Activated naive CD8-positive, alpha-beta T cell treated with anti-CD3 and anti-CD28 coated beads, Interleukin-2, amount 50 U/mL, for 16 hours (primary cell): Measurements from ENCODE around the gene ZNF670.
"Not testable (repeated sequence)": the region's sequence is repeated elsewhere in the genome, so short reads cannot be mapped to it uniquely, and the experiment has no call there.

Source experiments
- DNase-seq: peaks from one replicate; pipeline ENCODE4 v3.0.0-alpha.2; 2020; ENCODE audit warnings: low read depth, low spot score

The ZNF670 gene

DNA sequence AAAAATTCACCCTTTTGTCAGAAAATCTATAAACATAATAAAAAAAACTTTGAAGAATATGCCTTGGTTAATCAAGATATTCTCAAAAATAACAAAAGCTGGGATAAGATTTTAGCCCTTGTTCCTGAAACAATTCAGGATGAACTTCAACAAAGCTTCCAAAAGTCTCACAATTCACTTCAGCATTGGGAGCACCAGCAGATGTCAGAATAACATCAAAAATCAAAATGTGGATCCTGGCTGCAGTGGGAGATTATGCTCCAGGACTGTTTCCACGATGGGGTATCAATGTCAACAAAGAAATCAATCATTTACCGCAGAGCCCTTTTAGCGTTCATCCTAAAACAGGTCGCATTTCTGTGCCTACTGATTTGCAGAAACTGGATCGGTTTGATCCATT, 35.2 kb downstream of the ZNF670 start:
- no peak for DNase-seq

DNA sequence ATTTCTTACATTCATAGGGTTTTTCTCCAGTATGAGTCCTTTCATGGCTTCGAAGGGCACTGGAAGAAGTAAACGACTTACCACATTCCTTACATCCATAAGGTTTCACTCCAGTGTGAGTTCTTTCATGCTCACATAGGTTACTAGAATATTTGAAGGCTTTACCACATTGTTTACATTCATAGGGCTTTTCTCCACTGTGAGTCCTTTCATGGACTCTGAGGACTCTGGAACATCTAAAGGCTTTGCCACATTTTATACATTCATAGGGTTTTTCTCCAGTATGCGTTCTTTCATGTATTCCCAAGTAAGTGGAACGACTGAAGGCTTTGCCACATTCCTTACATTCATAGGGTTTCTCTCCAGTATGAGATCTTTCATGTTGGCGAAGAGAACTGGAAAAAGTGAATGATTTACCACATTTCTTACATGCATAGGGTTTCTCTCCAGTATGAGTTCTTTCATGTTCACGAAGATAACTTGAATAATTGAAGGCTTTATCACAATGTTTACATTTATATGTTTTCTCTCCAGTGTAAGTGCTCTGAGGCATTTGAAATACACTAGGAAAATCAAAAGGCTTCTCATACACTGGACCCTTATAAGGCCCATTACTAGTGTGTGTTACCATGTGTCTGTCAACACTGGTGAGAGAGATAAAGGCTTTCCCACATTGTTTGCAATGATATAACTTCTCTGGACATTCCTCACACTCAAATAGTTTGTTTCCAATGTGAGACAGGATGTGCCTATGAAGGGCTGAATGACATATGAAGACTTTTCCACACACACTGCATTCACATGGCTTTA, 40.9 kb downstream of the ZNF670 start:
- DNase-seq = no peak

DNA sequence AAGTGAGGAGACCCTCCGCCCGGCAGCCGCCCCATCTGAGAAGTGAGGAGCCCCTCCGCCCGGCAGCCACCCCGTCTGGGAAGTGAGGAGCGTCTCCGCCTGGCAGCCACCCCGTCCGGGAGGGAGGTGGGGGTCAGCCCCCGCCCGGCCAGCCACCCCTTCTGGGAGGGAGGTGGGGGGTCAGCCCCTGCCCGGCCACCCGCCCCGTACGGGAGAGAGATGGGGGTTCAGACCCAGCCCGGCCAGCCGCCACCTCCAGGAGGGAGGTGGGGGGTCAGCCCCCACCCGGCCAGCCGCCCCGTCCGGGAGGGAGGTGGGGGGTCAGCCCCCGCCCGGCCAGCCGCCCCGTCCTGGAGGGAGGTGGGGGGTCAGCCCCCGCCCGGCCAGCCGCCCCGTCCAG, 46.3 kb downstream of the ZNF670 start:
- DNase-seq = not testable (repeated sequence)
